Measurements from ENCODE around the gene LOX.
A peak's percentile ranks its signal among the peaks of the same experiment; 100 is the strongest.

LOX gene

DNA sequence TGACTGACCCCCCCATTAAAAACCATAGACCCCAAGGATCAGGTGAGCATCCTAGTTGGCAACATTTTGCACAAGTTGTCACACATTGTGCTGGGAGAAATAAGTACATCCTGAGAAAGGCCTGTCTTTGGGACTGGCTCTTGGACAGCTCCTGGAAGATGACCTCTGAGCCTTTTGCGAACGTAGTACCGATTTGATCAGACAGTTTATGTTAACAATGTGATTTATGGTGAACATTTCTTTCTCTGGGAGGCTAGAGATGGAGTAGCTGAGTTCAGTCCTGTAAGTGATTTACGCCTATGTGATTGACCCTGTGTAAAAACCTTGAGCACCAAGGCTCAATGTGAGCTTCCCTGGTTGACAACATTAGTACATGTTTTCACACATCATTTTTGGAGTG lies 41.7 kb downstream of the LOX start:
- DNase-seq (ENCODE audit: low read depth): no peak
- no peak overlapping the region for H3K4me3 ChIP-seq (ENCODE audit: low read depth, low read length)
- TF ChIP-seq, protein P1, sequence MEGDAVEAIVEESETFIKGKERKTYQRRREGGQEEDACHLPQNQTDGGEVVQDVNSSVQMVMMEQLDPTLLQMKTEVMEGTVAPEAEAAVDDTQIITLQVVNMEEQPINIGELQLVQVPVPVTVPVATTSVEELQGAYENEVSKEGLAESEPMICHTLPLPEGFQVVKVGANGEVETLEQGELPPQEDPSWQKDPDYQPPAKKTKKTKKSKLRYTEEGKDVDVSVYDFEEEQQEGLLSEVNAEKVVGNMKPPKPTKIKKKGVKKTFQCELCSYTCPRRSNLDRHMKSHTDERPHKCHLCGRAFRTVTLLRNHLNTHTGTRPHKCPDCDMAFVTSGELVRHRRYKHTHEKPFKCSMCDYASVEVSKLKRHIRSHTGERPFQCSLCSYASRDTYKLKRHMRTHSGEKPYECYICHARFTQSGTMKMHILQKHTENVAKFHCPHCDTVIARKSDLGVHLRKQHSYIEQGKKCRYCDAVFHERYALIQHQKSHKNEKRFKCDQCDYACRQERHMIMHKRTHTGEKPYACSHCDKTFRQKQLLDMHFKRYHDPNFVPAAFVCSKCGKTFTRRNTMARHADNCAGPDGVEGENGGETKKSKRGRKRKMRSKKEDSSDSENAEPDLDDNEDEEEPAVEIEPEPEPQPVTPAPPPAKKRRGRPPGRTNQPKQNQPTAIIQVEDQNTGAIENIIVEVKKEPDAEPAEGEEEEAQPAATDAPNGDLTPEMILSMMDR (IDR thresholded peaks at IDR 0.05; ENCODE audit: insufficient read depth, low read depth, low read length, missing control alignments): no peak

DNA sequence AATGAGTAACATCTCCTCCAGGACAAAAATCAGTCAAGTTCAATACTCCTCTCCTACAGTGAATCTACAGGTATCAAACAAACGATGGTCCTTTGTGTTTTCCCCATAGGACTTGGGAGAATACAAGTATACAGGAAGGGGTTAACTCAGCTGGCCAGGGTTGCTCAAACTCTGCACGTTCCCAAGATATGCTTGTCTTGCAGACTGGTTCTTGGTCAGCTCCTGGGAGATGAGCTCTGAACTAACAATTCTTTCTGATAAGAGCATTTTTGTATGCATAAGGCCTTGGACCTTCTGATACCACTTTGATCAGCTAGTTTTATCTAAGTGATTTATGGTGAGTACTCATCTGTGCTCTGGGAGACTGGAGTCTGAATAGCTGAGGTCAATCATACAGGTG lies 42.1 kb downstream of the LOX start:
- no peak for DNase-seq (ENCODE audit: low read depth)
- H3K4me3 ChIP-seq (ENCODE audit: low read depth, low read length): no peak overlapping the region

DNA sequence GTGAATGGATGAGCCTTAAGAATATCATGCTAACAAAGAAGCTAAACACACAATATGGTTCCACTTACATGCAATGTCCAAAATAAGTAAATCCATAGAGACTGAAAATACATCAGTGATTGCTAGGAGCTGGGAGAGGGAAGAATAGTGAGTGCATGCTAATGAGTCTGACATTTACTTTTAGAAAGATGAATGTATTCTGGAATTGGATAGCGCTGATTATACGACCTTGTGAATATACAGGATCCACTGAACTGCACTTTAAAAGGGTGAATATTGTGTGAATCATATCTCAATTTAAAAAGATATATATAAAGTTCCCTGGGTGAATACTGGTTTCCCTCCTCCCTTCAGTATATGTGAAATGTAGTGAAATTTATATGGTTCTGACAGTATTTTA lies 46.2 kb downstream of the LOX start:
- H3K4me3 ChIP-seq (ENCODE audit: low read depth, low read length): no peak overlapping the region
- DNase-seq (ENCODE audit: low read depth): no peak
- TF ChIP-seq, protein P1 (IDR thresholded peaks at IDR 0.05; ENCODE audit: insufficient read depth, low read depth, low read length, missing control alignments): no peak

More for the DNA sequence above, 42.1 kb downstream of the LOX start:
- TF ChIP-seq, protein P1 (IDR thresholded peaks at IDR 0.05; ENCODE audit: insufficient read depth, low read depth, low read length, missing control alignments): no peak

- TF ChIP-seq, protein P1 (IDR thresholded peaks at IDR 0.05; ENCODE audit: insufficient read depth, low read depth, low read length, missing control alignments): no peak
- no peak for DNase-seq (ENCODE audit: low read depth)
Measured at GRCh38 chr5:122030251-122030650, 47.8 kb downstream of the LOX start.

GRCh38 chr5:122029818-122030217 lies 48.2 kb downstream of the LOX start:
- no peak for DNase-seq (ENCODE audit: low read depth)
- H3K4me3 ChIP-seq (ENCODE audit: low read depth, low read length): no peak overlapping the region
- TF ChIP-seq, protein P1 (IDR thresholded peaks at IDR 0.05; ENCODE audit: insufficient read depth, low read depth, low read length, missing control alignments): no peak

More at GRCh38 chr5:122030251-122030650, 47.8 kb downstream of the LOX start:
- no peak overlapping the region for H3K4me3 ChIP-seq (ENCODE audit: low read depth, low read length)

- TF ChIP-seq, protein P1 (IDR thresholded peaks at IDR 0.05; ENCODE audit: insufficient read depth, low read depth, low read length, missing control alignments): no peak
- DNase-seq (ENCODE audit: low read depth): no peak
- H3K4me3 ChIP-seq (ENCODE audit: low read depth, low read length): no peak overlapping the region
Measured at GRCh38 chr5:122022966-122023365, 55.1 kb downstream of the LOX start.

- DNase-seq (ENCODE audit: low read depth): peak; percentile 6
- TF ChIP-seq, protein P1 (IDR thresholded peaks at IDR 0.05; ENCODE audit: insufficient read depth, low read depth, low read length, missing control alignments): no peak
- H3K4me3 ChIP-seq (ENCODE audit: low read depth, low read length): no peak overlapping the region
Measured at GRCh38 chr5:122019919-122020590, 58.0 kb downstream of the LOX start.

Data from GM12865 (cell line).